SU-DHL-6 (cell line): ENCODE results near the gene CABCOCO1.

Source experiments
- EZH2phosphoT487 ChIP-seq: fragments of 200-600 bp; sonication (generic), shearing (Covaris generic); conservative IDR thresholded peaks from 2 replicates; pipeline ENCODE4 v1.6.1; 2018; ENCODE audit warnings: mild to moderate bottlenecking, antibody characterized with exemption, low read length, moderate library complexity, mixed read lengths
- TF ChIP-seq, protein P1 (sequence below): fragments of 200-600 bp; sonication (generic); IDR thresholded peaks from one replicate; pipeline ENCODE4 v1.5.1; 2017; ENCODE audit warnings: antibody characterized with exemption, mild to moderate bottlenecking, low read length, moderate library complexity; ENCODE audit not compliant: insufficient read depth, poor library complexity, severe bottlenecking

DNA sequence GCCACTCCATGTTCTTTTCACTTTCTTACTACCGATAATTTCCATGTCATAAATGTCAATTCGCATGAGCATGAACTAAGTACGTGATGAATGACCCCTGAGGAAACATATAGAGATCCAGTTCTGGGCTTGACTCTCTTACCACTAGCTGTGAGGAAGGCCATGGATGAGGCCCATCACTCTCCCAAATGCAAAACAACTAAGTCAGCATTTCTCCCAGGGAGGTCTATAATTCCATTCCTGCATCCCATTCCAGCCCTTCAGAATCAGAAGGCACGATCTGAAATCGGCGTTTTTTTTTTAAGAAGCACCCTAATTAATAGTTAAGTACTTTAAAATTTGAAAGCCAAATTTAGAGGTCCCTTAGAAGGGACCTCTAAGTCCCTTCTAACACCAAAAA, 116.5 kb downstream of the CABCOCO1 start:
- TF ChIP-seq, protein P1, sequence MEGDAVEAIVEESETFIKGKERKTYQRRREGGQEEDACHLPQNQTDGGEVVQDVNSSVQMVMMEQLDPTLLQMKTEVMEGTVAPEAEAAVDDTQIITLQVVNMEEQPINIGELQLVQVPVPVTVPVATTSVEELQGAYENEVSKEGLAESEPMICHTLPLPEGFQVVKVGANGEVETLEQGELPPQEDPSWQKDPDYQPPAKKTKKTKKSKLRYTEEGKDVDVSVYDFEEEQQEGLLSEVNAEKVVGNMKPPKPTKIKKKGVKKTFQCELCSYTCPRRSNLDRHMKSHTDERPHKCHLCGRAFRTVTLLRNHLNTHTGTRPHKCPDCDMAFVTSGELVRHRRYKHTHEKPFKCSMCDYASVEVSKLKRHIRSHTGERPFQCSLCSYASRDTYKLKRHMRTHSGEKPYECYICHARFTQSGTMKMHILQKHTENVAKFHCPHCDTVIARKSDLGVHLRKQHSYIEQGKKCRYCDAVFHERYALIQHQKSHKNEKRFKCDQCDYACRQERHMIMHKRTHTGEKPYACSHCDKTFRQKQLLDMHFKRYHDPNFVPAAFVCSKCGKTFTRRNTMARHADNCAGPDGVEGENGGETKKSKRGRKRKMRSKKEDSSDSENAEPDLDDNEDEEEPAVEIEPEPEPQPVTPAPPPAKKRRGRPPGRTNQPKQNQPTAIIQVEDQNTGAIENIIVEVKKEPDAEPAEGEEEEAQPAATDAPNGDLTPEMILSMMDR: no peak
- TF ChIP-seq EZH2phosphoT487: no peak
